NB4 (cell line): ENCODE data around the gene POLR2C.

Experiments
- TF ChIP-seq, protein P1 (sequence below): IDR thresholded peaks from one replicate; pipeline ENCODE4 v1.5.1; 2012; ENCODE audit warnings: low read depth, low read length
- TF ChIP-seq, protein P2 (sequence below): IDR thresholded peaks from 2 replicates; pipeline ENCODE4 v1.6.1; 2011; ENCODE audit warnings: low read depth, low read length

DNA sequence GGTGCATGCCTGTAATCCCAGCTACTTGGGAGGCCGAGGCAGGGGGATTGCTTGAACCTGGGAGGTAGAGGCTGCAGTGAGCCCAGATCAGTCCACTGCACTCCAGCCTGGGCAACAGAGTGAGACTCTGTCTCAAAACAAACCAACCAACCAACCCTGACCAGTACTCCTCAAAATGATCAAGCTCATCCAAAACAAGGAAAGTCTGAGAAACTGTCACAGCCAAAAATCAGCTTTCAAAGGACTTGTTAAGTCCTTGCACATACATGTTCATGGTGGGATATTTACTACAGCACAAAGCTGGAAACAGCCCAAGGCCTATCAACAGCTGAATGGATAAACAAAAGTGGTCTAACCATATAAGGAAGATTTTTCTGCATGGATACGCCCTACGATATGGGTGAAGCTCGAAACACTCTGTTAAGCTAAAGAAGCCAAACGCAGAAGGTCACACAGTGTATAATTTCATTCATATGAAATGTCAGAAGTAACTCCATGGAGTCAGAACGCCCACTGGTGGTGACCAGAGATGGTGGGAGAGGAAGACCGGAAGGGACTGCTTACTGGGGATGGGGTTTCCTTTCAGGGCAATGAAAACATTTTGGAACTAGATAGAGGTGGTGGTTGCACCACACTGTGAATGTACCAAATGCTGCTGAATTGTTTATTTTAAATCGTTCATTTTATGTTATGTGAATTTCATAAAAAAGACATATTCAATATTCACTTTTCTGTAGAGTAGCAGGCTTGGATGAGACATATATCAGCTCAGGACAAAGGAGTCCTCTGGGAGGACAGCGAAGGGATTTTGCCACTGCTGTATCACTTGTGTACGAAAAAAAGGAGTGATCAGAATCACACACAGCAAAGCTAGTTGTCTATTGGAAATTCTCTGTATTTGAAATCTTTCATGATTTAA is 40.2 kb upstream of the POLR2C start:
- TF ChIP-seq, protein P1, sequence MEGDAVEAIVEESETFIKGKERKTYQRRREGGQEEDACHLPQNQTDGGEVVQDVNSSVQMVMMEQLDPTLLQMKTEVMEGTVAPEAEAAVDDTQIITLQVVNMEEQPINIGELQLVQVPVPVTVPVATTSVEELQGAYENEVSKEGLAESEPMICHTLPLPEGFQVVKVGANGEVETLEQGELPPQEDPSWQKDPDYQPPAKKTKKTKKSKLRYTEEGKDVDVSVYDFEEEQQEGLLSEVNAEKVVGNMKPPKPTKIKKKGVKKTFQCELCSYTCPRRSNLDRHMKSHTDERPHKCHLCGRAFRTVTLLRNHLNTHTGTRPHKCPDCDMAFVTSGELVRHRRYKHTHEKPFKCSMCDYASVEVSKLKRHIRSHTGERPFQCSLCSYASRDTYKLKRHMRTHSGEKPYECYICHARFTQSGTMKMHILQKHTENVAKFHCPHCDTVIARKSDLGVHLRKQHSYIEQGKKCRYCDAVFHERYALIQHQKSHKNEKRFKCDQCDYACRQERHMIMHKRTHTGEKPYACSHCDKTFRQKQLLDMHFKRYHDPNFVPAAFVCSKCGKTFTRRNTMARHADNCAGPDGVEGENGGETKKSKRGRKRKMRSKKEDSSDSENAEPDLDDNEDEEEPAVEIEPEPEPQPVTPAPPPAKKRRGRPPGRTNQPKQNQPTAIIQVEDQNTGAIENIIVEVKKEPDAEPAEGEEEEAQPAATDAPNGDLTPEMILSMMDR = peak; percentile 82
- TF ChIP-seq, protein P2, sequence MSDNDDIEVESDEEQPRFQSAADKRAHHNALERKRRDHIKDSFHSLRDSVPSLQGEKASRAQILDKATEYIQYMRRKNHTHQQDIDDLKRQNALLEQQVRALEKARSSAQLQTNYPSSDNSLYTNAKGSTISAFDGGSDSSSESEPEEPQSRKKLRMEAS = no peak
